Measurements from ENCODE around the gene HPX. TPM values are rescaled to one million over a fixed set of nuclear protein-coding genes. Genes with fewer than 3 reads are reported as not detected.

Gene HPX
- total and polyA plus RNA-seq, 4 donors: 2,251 to 9,224 (median 5,760) TPM

DNA sequence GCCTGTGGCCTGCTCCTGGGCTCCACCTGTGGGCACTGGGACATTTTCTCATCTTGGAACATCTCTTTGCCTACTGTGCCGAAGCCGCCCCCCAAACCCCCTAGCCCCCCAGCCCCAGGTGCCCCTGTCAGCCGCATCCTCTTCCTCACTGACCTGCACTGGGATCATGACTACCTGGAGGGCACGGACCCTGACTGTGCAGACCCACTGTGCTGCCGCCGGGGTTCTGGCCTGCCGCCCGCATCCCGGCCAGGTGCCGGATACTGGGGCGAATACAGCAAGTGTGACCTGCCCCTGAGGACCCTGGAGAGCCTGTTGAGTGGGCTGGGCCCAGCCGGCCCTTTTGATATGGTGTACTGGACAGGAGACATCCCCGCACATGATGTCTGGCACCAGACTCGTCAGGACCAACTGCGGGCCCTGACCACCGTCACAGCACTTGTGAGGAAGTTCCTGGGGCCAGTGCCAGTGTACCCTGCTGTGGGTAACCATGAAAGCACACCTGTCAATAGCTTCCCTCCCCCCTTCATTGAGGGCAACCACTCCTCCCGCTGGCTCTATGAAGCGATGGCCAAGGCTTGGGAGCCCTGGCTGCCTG lies 49.2 kb downstream of the HPX start:
- peak overlapping the region in 2 of 3 donors; percentile 78 to 93 for H3K4me3 ChIP-seq (ENCODE audit: low read depth in 1 of 3, low read length in 3 of 3)
- H3K9ac ChIP-seq (ENCODE audit: low read depth in 1 of 2, low read length in 2 of 2): no peak overlapping the region
- H3K9me3 ChIP-seq (ENCODE audit: control insufficient read depth in 4 of 4, low read length in 3 of 4): no peaks in the 10 kb centered on the region
- TF ChIP-seq RAD21 (IDR thresholded peaks at IDR 0.05) (no peak), JUND (IDR thresholded peaks at IDR 0.05) (no peak), EGR1 (IDR thresholded peaks at IDR 0.05; ENCODE audit: low read depth in 2 of 2) (no peak), NR2F2 (IDR thresholded peaks at IDR 0.05) (no peak), FOXA2 (IDR thresholded peaks at IDR 0.05) (no peak), HNF4G (IDR thresholded peaks at IDR 0.05) (no peak), TAF1 (conservative IDR thresholded peaks at IDR 0.05) (no peak), SP1 (IDR thresholded peaks at IDR 0.05) (no peak)
- TF ChIP-seq, protein P1, sequence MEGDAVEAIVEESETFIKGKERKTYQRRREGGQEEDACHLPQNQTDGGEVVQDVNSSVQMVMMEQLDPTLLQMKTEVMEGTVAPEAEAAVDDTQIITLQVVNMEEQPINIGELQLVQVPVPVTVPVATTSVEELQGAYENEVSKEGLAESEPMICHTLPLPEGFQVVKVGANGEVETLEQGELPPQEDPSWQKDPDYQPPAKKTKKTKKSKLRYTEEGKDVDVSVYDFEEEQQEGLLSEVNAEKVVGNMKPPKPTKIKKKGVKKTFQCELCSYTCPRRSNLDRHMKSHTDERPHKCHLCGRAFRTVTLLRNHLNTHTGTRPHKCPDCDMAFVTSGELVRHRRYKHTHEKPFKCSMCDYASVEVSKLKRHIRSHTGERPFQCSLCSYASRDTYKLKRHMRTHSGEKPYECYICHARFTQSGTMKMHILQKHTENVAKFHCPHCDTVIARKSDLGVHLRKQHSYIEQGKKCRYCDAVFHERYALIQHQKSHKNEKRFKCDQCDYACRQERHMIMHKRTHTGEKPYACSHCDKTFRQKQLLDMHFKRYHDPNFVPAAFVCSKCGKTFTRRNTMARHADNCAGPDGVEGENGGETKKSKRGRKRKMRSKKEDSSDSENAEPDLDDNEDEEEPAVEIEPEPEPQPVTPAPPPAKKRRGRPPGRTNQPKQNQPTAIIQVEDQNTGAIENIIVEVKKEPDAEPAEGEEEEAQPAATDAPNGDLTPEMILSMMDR (IDR thresholded peaks at IDR 0.05; ENCODE audit: low read depth, low read length, missing input control): no peak
- TF ChIP-seq, protein P2, sequence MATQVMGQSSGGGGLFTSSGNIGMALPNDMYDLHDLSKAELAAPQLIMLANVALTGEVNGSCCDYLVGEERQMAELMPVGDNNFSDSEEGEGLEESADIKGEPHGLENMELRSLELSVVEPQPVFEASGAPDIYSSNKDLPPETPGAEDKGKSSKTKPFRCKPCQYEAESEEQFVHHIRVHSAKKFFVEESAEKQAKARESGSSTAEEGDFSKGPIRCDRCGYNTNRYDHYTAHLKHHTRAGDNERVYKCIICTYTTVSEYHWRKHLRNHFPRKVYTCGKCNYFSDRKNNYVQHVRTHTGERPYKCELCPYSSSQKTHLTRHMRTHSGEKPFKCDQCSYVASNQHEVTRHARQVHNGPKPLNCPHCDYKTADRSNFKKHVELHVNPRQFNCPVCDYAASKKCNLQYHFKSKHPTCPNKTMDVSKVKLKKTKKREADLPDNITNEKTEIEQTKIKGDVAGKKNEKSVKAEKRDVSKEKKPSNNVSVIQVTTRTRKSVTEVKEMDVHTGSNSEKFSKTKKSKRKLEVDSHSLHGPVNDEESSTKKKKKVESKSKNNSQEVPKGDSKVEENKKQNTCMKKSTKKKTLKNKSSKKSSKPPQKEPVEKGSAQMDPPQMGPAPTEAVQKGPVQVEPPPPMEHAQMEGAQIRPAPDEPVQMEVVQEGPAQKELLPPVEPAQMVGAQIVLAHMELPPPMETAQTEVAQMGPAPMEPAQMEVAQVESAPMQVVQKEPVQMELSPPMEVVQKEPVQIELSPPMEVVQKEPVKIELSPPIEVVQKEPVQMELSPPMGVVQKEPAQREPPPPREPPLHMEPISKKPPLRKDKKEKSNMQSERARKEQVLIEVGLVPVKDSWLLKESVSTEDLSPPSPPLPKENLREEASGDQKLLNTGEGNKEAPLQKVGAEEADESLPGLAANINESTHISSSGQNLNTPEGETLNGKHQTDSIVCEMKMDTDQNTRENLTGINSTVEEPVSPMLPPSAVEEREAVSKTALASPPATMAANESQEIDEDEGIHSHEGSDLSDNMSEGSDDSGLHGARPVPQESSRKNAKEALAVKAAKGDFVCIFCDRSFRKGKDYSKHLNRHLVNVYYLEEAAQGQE (IDR thresholded peaks at IDR 0.05): no peak
- TF ChIP-seq, protein P3, sequence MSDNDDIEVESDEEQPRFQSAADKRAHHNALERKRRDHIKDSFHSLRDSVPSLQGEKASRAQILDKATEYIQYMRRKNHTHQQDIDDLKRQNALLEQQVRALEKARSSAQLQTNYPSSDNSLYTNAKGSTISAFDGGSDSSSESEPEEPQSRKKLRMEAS (IDR thresholded peaks at IDR 0.05): no peak
- H3K27ac ChIP-seq (ENCODE audit: low read depth in 1 of 2, low read length in 2 of 2): no peak overlapping the region
- H3K27me3 ChIP-seq (ENCODE audit: control insufficient read depth in 4 of 4, insufficient read depth in 4 of 4, low read length in 3 of 4): no peaks in the 10 kb centered on the region
- H3K36me3 ChIP-seq (ENCODE audit: control insufficient read depth in 4 of 4, insufficient read depth in 3 of 4, low read depth in 1 of 4, low read length in 3 of 4): peaks cover 0 to 13% (median 7%) of the 10 kb centered on the region in 4 donors
- peaks cover 8 to 40% (median 30%) of the 10 kb centered on the region in 4 donors for H3K4me1 ChIP-seq (ENCODE audit: control insufficient read depth in 4 of 4, insufficient read depth in 4 of 4, low read length in 3 of 4)
- WGBS: 96% methylated on average over 18 of the region's 18 CpGs
- DNase-seq (ENCODE audit: low spot score): no peak

DNA sequence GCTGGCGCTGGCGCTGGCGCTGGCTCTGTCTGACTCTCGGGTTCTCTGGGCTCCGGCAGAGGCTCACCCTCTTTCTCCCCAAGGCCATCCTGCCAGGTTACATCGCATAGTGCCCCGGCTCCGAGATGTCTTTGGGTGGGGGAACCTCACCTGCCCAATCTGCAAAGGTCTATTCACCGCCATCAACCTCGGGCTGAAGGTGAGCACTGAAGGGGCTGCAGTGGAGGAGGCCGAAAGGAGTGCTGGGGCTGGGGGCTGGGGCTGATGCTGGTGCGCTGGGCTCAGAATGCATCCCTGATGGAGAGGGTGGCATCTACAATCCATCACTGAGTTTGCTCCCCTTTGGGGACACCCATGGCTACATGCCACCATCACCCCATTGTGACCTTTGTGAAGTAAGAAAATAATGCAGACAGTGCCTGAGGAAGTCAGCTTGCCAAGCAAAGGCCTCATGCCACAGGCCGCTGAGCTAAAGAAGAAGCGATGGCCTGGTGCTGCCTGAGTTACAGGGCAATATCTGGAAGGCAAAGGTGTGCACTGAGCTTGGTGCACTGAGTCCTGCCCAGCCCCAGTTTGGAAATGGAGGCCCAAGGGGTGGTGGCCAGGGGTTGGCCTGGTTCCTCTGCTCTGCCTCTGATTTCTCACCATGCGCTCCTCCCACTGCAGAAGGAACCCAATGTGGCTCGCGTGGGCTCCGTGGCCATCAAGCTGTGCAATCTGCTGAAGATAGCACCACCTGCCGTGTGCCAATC lies 49.9 kb downstream of the HPX start:
- 36% methylated on average over 19 of the region's 19 CpGs for WGBS

More for the DNA sequence above, 49.9 kb downstream of the HPX start:
- Histone ChIP-seq H3K27me3 (ENCODE audit: control insufficient read depth in 4 of 4, insufficient read depth in 4 of 4, low read length in 3 of 4) (no peaks in the 10 kb centered on the region), H3K27ac (ENCODE audit: low read depth in 1 of 2, low read length in 2 of 2) (peak overlapping the region; percentile 68 to 80), H3K9ac (ENCODE audit: low read depth in 1 of 2, low read length in 2 of 2) (peak overlapping the region; percentile 75 to 82), H3K9me3 (ENCODE audit: control insufficient read depth in 4 of 4, low read length in 3 of 4) (no peaks in the 10 kb centered on the region), H3K36me3 (ENCODE audit: control insufficient read depth in 4 of 4, insufficient read depth in 3 of 4, low read depth in 1 of 4, low read length in 3 of 4) (peaks cover 0 to 13% (median 7%) of the 10 kb centered on the region in 4 donors), H3K4me1 (ENCODE audit: control insufficient read depth in 4 of 4, insufficient read depth in 4 of 4, low read length in 3 of 4) (peaks cover 8 to 40% (median 30%) of the 10 kb centered on the region in 4 donors), H3K4me3 (ENCODE audit: low read depth in 1 of 3, low read length in 3 of 3) (peak overlapping the region; percentile 68 to 93 (median 78))
- no peak for DNase-seq (ENCODE audit: low spot score)
- TF ChIP-seq JUND (IDR thresholded peaks at IDR 0.05): no peak
- TF ChIP-seq HNF4G (IDR thresholded peaks at IDR 0.05): no peak
- no peak for TF ChIP-seq TAF1 (conservative IDR thresholded peaks at IDR 0.05)
- TF ChIP-seq YY1 (IDR thresholded peaks at IDR 0.05): no peak
- TF ChIP-seq GABPA (IDR thresholded peaks at IDR 0.05 in 1 of 2, conservative IDR thresholded peaks at IDR 0.05 in 1 of 2): no peak
- TF ChIP-seq, protein P3 (IDR thresholded peaks at IDR 0.05): no peak
- no peak for TF ChIP-seq FOXA2 (IDR thresholded peaks at IDR 0.05)
- no peak for TF ChIP-seq FOXA1 (IDR thresholded peaks at IDR 0.05)
- no peak for TF ChIP-seq SP1 (IDR thresholded peaks at IDR 0.05)
- TF ChIP-seq, protein P4, sequence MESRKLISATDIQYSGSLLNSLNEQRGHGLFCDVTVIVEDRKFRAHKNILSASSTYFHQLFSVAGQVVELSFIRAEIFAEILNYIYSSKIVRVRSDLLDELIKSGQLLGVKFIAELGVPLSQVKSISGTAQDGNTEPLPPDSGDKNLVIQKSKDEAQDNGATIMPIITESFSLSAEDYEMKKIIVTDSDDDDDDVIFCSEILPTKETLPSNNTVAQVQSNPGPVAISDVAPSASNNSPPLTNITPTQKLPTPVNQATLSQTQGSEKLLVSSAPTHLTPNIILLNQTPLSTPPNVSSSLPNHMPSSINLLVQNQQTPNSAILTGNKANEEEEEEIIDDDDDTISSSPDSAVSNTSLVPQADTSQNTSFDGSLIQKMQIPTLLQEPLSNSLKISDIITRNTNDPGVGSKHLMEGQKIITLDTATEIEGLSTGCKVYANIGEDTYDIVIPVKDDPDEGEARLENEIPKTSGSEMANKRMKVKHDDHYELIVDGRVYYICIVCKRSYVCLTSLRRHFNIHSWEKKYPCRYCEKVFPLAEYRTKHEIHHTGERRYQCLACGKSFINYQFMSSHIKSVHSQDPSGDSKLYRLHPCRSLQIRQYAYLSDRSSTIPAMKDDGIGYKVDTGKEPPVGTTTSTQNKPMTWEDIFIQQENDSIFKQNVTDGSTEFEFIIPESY (IDR thresholded peaks at IDR 0.05): no peak
- TF ChIP-seq, protein P5, sequence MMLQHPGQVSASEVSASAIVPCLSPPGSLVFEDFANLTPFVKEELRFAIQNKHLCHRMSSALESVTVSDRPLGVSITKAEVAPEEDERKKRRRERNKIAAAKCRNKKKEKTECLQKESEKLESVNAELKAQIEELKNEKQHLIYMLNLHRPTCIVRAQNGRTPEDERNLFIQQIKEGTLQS (IDR thresholded peaks at IDR 0.05): no peak
- TF ChIP-seq EGR1 (IDR thresholded peaks at IDR 0.05; ENCODE audit: low read depth in 2 of 2): no peak
- TF ChIP-seq HNF4A (conservative IDR thresholded peaks at IDR 0.05): no peak
- no peak for TF ChIP-seq NR2F2 (IDR thresholded peaks at IDR 0.05)
- no peak for TF ChIP-seq RAD21 (IDR thresholded peaks at IDR 0.05)

Measured in liver (tissue), 9 donors.